SK-N-SH treated with all-trans-retinoic acid at 6 μM for 48 hours (cell line): Measurements from ENCODE around the gene ATP1B3.

Source experiments
- GLIS3 ChIP-seq: fragments of 250-450 bp; sonication (Bioruptor Pico); IDR thresholded peaks from 2 replicates; pipeline ENCODE4 v1.5.0; 2020; ENCODE audit warnings: mild to moderate bottlenecking, moderate library complexity
- ISL1 ChIP-seq: fragments of 250-450 bp; sonication (Bioruptor Pico); IDR thresholded peaks from 2 replicates; pipeline ENCODE4 v2.1.2; 2022; ENCODE audit warnings: mild to moderate bottlenecking, moderate library complexity
- OSR1 ChIP-seq: fragments of 250-450 bp; sonication (Bioruptor Pico); IDR thresholded peaks from 2 replicates; pipeline ENCODE4 v1.8.0; 2022; ENCODE audit warnings: moderate library complexity, mild to moderate bottlenecking, inconsistent platforms
- RARB ChIP-seq: fragments of 250-450 bp; sonication (Bioruptor Pico); IDR thresholded peaks from 2 replicates; pipeline ENCODE4 v1.8.0; 2021; ENCODE audit warnings: mild to moderate bottlenecking, moderate library complexity
- TCF4 ChIP-seq: fragments of 250-450 bp; sonication (Bioruptor Pico); IDR thresholded peaks from 2 replicates; pipeline ENCODE4 v1.8.0; 2021; ENCODE audit warnings: mild to moderate bottlenecking, moderate library complexity, borderline replicate concordance
- TOX ChIP-seq: fragments of 250-450 bp; sonication (Bioruptor Pico); IDR thresholded peaks from 2 replicates; pipeline ENCODE4 v1.8.0; 2021; ENCODE audit warnings: mild to moderate bottlenecking, moderate library complexity, borderline replicate concordance
- ZFP3 ChIP-seq: fragments of 250-450 bp; sonication (Bioruptor Pico); IDR thresholded peaks from 2 replicates; pipeline ENCODE4 v1.5.0; 2020; ENCODE audit warnings: mild to moderate bottlenecking, moderate library complexity
- ZFP30 ChIP-seq: fragments of 450-650 bp; formaldehyde crosslinking; IDR thresholded peaks from 2 replicates; pipeline ENCODE4 v1.5.0; 2022; ENCODE audit warnings: mild to moderate bottlenecking, moderate library complexity
- ZNF70 ChIP-seq: fragments of 450-650 bp; formaldehyde crosslinking; IDR thresholded peaks from 2 replicates; pipeline ENCODE4 v1.5.0; 2020; ENCODE audit warnings: mild to moderate bottlenecking, moderate library complexity
- TF ChIP-seq, protein P1 (sequence below): fragments of 250-450 bp; sonication (Bioruptor Pico); IDR thresholded peaks from 2 replicates; pipeline ENCODE4 v1.8.0; 2021; ENCODE audit warnings: low read depth, mild to moderate bottlenecking, moderate library complexity, borderline replicate concordance
- TF ChIP-seq, protein P2 (sequence below): fragments of 250-450 bp; sonication (Bioruptor Pico); IDR thresholded peaks from 2 replicates; pipeline ENCODE4 v1.5.1; 2020; ENCODE audit warnings: low read depth, mild to moderate bottlenecking, moderate library complexity
- TF ChIP-seq, protein P3 (sequence below): fragments of 250-450 bp; sonication (Bioruptor Pico); IDR thresholded peaks from 2 replicates; pipeline ENCODE4 v1.8.0; 2020; ENCODE audit warnings: mild to moderate bottlenecking, moderate library complexity, borderline replicate concordance
- TF ChIP-seq, protein P4 (sequence below): fragments of 250-450 bp; sonication (Bioruptor Pico); IDR thresholded peaks from 2 replicates; pipeline ENCODE4 v1.5.0; 2020; ENCODE audit warnings: mild to moderate bottlenecking, moderate library complexity

DNA sequence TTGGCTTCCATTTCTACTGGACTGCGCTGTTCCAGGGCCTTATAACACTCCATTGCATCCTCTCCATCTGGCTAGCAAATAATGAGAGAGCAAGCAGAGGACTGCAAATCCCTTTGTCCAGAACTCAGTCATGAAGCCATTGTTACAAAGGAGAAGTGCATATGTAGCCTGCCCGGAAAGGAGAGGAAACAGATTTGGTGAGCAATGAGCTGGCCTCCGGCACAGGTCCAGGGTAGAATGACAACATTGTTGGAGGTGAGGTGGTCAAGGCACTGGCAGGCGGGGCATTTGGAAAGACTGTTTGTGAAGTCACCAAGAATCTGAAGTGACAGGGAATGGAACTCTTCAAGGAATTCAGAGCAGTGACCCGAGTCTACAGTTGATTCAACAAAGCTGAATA lies 25.0 kb upstream of the ATP1B3 start:
- TF ChIP-seq GLIS3, result no peak
- TF ChIP-seq, protein P1, sequence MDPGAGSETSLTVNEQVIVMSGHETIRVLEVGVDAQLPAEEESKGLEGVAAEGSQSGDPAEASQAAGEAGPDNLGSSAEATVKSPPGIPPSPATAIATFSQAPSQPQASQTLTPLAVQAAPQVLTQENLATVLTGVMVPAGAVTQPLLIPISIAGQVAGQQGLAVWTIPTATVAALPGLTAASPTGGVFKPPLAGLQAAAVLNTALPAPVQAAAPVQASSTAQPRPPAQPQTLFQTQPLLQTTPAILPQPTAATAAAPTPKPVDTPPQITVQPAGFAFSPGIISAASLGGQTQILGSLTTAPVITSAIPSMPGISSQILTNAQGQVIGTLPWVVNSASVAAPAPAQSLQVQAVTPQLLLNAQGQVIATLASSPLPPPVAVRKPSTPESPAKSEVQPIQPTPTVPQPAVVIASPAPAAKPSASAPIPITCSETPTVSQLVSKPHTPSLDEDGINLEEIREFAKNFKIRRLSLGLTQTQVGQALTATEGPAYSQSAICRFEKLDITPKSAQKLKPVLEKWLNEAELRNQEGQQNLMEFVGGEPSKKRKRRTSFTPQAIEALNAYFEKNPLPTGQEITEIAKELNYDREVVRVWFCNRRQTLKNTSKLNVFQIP, result no peak
- TF ChIP-seq ZFP3, result no peak
- TF ChIP-seq, protein P2, sequence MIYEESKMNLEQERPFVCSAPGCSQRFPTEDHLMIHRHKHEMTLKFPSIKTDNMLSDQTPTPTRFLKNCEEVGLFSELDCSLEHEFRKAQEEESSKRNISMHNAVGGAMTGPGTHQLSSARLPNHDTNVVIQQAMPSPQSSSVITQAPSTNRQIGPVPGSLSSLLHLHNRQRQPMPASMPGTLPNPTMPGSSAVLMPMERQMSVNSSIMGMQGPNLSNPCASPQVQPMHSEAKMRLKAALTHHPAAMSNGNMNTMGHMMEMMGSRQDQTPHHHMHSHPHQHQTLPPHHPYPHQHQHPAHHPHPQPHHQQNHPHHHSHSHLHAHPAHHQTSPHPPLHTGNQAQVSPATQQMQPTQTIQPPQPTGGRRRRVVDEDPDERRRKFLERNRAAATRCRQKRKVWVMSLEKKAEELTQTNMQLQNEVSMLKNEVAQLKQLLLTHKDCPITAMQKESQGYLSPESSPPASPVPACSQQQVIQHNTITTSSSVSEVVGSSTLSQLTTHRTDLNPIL, result no peak
- no peak for TF ChIP-seq ZFP30 (CRISPR knock-in tag)
- TF ChIP-seq, protein P3, sequence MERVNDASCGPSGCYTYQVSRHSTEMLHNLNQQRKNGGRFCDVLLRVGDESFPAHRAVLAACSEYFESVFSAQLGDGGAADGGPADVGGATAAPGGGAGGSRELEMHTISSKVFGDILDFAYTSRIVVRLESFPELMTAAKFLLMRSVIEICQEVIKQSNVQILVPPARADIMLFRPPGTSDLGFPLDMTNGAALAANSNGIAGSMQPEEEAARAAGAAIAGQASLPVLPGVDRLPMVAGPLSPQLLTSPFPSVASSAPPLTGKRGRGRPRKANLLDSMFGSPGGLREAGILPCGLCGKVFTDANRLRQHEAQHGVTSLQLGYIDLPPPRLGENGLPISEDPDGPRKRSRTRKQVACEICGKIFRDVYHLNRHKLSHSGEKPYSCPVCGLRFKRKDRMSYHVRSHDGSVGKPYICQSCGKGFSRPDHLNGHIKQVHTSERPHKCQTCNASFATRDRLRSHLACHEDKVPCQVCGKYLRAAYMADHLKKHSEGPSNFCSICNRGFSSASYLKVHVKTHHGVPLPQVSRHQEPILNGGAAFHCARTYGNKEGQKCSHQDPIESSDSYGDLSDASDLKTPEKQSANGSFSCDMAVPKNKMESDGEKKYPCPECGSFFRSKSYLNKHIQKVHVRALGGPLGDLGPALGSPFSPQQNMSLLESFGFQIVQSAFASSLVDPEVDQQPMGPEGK, result no peak
- no peak for TF ChIP-seq OSR1 (CRISPR knock-in tag)
- no peak for TF ChIP-seq ZNF70 (CRISPR knock-in tag)
- TF ChIP-seq RARB, result no peak
- no peak for TF ChIP-seq TOX (CRISPR knock-in tag)
- TF ChIP-seq ISL1 (CRISPR knock-in tag), result no peak
- no peak for TF ChIP-seq TCF4
- TF ChIP-seq, protein P4, sequence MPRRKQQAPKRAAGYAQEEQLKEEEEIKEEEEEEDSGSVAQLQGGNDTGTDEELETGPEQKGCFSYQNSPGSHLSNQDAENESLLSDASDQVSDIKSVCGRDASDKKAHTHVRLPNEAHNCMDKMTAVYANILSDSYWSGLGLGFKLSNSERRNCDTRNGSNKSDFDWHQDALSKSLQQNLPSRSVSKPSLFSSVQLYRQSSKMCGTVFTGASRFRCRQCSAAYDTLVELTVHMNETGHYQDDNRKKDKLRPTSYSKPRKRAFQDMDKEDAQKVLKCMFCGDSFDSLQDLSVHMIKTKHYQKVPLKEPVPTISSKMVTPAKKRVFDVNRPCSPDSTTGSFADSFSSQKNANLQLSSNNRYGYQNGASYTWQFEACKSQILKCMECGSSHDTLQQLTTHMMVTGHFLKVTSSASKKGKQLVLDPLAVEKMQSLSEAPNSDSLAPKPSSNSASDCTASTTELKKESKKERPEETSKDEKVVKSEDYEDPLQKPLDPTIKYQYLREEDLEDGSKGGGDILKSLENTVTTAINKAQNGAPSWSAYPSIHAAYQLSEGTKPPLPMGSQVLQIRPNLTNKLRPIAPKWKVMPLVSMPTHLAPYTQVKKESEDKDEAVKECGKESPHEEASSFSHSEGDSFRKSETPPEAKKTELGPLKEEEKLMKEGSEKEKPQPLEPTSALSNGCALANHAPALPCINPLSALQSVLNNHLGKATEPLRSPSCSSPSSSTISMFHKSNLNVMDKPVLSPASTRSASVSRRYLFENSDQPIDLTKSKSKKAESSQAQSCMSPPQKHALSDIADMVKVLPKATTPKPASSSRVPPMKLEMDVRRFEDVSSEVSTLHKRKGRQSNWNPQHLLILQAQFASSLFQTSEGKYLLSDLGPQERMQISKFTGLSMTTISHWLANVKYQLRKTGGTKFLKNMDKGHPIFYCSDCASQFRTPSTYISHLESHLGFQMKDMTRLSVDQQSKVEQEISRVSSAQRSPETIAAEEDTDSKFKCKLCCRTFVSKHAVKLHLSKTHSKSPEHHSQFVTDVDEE (CRISPR knock-in tag), result no peak
